Stimulated activated CD8-positive, alpha-beta memory T cell treated with anti-CD3 and anti-CD28 coated beads, Interleukin-7, amount 100 ng/mL, for 1 hour (primary cell): Measurements from ENCODE around the gene ADAP2.
"Not testable (repeated sequence)": the region's sequence is repeated elsewhere in the genome, so short reads cannot be mapped to it uniquely, and the experiment has no call there.

Experiments
- DNase-seq, 2 donors: peaks; one replicate each; pipeline ENCODE4 v3.0.0-alpha.2; 2020; ENCODE audit warnings: low read depth in 2 of 2

The ADAP2 gene

GRCh38 chr17:30929861-30930260 lies 8.1 kb downstream of the ADAP2 start:
- DNase-seq, result not testable (repeated sequence)

- no peak for DNase-seq
These were observed 8.8 kb downstream of the ADAP2 start for GRCh38 chr17:30930495-30930894.

GRCh38 chr17:30931582-30931981 lies 9.8 kb downstream of the ADAP2 start:
- DNase-seq, result not testable (repeated sequence)

- DNase-seq, result no peak
These were observed 12.2 kb downstream of the ADAP2 start for GRCh38 chr17:30933966-30934365.

GRCh38 chr17:30939051-30939689 lies 17.4 kb downstream of the ADAP2 start:
- DNase-seq, result no peak

GRCh38 chr17:30942308-30943079 lies 20.7 kb downstream of the ADAP2 start:
- no peak for DNase-seq

- no peak for DNase-seq
These were observed 26.1 kb downstream of the ADAP2 start for GRCh38 chr17:30947796-30948195.

- DNase-seq, result no peak
These were observed 28.4 kb downstream of the ADAP2 start for GRCh38 chr17:30950189-30950588.

GRCh38 chr17:30950669-30951399 lies 29.1 kb downstream of the ADAP2 start:
- no peak for DNase-seq

- no peak for DNase-seq
These were observed 31.1 kb downstream of the ADAP2 start for GRCh38 chr17:30952638-30953393.

GRCh38 chr17:30954046-30954830 lies 32.5 kb downstream of the ADAP2 start:
- DNase-seq, result no peak

- no peak for DNase-seq
These were observed 35.1 kb downstream of the ADAP2 start for GRCh38 chr17:30956764-30957374.

GRCh38 chr17:30957741-30958140 lies 36.0 kb downstream of the ADAP2 start:
- no peak for DNase-seq

GRCh38 chr17:30958187-30958586 lies 36.4 kb downstream of the ADAP2 start:
- no peak for DNase-seq

GRCh38 chr17:30961209-30962188 lies 39.8 kb downstream of the ADAP2 start:
- DNase-seq, result no peak

GRCh38 chr17:30964312-30964711 lies 42.6 kb downstream of the ADAP2 start:
- DNase-seq, result not testable (repeated sequence)

GRCh38 chr17:30964876-30965275 lies 43.1 kb downstream of the ADAP2 start:
- no peak for DNase-seq

- no peak for DNase-seq
These were observed 43.9 kb downstream of the ADAP2 start for GRCh38 chr17:30965686-30966085.

GRCh38 chr17:30967911-30968310 lies 46.2 kb downstream of the ADAP2 start:
- DNase-seq, result not testable (repeated sequence)
